ENCODE measurements around the gene FARP1. TPM values are rescaled to one million over a fixed set of nuclear protein-coding genes. Genes with fewer than 3 reads are reported as not detected.

Gene FARP1
- total RNA-seq, 4 donors from 2014 or later = 13.7 to 38.9 (median 30.2) TPM

DNA sequence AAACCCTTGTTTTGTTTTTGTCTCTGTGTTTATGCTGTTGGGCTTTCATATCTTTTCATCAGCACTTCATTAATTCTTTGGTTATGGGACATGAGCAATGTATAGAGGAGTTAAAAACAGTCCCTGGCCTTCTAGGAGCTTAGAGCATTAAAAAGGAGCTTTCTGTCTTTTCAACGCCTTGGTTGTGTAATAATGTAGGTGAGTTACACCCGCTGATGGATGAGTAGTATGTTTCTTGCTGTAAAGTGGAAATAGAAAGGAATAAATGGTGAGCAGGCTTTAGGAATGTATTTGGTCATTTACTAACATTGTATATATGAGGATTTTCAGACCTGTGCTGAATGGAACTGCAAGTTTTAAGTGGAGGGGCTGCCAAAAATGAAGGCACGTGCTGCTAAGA lies 155.7 kb downstream of the FARP1 start:
- TF ChIP-seq CTCF (IDR thresholded peaks at IDR 0.05) = no peak
- no peak for DNase-seq (ENCODE audit: low spot score)
- no peak for ATAC-seq (ENCODE audit: low FRiP score)

DNA sequence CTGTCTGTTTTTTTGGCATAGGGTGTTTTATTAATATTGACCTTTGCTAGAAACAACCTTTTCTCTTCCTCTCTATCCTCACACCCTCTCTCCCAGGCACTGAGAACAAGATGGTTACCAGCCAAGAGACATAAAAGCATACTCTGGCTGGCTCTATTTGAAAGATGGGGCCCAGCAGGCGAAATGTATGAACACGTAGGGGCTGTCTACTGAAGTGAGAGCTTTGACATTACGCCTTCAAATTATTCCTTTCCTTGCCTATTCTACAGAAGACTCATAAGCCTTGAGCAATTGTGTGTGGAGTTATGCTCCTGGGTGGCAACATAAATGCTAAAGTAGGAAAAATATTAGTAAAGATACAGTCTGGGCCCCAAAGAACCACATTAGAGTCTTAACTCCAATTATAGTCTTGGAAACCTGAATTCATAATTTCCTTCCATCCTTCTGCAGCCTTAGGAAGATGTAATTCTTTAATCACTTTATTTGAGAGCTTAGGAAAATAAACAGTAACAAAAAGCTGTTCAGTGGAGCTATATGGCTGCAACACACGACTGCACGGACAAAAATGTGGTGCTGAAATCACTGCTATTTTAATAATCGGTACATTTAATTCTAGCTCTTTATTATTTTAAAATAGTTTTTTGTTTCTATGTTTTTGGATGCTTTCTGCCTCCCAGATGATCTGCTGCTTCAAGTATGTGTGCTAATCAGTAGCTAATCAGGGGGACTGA lies 156.5 kb downstream of the FARP1 start:
- no peak for TF ChIP-seq CTCF (IDR thresholded peaks at IDR 0.05)
- no peak for ATAC-seq (ENCODE audit: low FRiP score)
- no peak for DNase-seq (ENCODE audit: low spot score)

DNA sequence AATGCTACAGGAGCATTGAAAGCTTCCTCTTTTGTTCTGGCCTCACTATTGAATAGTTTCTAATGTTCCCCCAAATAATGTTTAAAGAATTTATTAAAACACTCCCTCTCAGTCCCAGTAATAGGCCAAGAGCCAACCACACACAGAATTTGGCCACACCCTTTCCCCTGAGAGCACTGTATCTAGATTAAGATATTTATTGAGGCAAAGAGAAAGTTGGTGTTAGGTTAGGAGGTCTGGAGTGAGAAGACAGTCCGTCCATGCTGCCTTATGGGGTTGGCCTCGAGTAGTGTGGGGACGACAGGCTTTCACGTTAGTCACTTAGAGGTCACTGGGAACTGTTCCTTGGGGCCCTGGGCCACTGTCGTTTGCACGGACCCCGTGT lies 157.1 kb downstream of the FARP1 start:
- no peak for TF ChIP-seq CTCF (IDR thresholded peaks at IDR 0.05)
- no peak for DNase-seq (ENCODE audit: low spot score)
- no peak for ATAC-seq (ENCODE audit: low FRiP score)

DNA sequence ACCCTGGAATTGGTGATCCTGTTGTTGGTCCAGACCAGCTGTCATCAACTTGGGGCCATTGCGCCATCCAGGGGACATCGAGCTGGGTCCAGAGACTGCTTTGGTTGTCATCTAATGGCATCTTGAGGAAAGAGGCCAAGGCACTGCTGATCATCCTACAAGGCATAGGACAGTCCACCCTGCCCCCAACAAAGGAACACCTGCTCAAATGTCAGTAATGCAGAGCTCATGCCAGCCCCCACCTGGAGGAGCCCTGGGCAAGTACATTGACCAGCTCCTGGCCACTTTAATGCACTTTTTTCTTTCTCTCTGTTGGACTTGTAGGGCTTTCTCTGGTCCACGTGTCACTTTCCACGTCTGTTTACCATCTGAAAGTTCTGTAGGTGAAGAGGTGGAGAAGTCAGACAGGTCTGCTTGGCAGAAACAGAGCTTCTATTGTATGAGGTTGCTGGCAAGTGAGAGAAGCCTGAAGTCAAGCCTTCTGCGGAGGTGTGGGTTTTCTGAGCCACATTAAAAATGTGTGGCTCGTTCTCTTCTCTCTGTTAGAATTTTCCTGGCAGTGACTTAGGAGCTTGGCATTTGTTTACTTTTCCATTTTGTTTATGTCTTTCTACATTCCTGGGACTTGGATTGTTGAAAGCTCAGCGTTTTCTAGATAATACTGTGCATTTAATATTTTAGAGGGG lies 158.2 kb downstream of the FARP1 start:
- ATAC-seq (ENCODE audit: low FRiP score) (no peak), DNase-seq (ENCODE audit: low spot score) (no peak)

GRCh38 chr13:98301721-98302120 lies 158.8 kb downstream of the FARP1 start:
- no peak for TF ChIP-seq CTCF (IDR thresholded peaks at IDR 0.05)
- no peak for ATAC-seq (ENCODE audit: low FRiP score)
- no peak for DNase-seq (ENCODE audit: low spot score)

More for the DNA sequence above, 158.2 kb downstream of the FARP1 start:
- TF ChIP-seq CTCF (IDR thresholded peaks at IDR 0.05) = no peak

DNA sequence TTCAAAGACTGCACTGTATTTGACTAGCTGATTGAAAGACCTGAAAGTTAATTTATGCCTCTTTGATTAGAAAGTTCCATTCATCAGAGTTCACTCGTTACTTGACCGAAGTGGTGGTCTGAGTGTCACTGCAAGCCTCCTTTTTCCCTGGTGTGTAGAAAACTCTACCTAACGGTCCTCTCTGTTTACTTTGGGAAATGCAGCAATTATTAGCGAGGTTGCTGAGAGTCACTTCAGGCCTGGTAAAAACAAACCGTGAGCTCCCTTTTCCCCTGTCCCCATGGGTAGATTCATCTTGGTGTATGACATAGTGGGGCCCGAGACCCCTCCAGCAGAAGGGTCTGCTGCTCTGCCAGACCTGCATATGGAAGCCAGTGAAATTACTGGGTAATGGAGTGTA lies 161.0 kb downstream of the FARP1 start:
- TF ChIP-seq CTCF (IDR thresholded peaks at IDR 0.05) = no peak

GRCh38 chr13:98305670-98306069 lies 162.8 kb downstream of the FARP1 start:
- DNase-seq (ENCODE audit: low spot score) = no peak
- TF ChIP-seq CTCF (IDR thresholded peaks at IDR 0.05) = no peak

More for the DNA sequence above, 161.0 kb downstream of the FARP1 start:
- ATAC-seq (ENCODE audit: low FRiP score) = no peak
- DNase-seq (ENCODE audit: low spot score) = no peak

More at GRCh38 chr13:98305670-98306069, 162.8 kb downstream of the FARP1 start:
- ATAC-seq (ENCODE audit: low FRiP score) = no peak

Data from omental fat pad (tissue), 4 donors.